Subcutaneous adipose tissue (tissue), 4 donors: ENCODE results near the gene TRIM39. TPM values are rescaled to one million over a fixed set of nuclear protein-coding genes. Genes with fewer than 3 reads are reported as not detected.

ENCODE experiments used
- total RNA-seq, 4 donors: library from RNA; depleted of rRNA; stranded (reverse); fragments of >200 nt; gene quantifications; one replicate each; pipeline ENCODE4 v1.1.0, GENCODE V29; 2016
- TF ChIP-seq, protein P1 (sequence below): fragments of 450-650 bp; IDR thresholded peaks from one replicate; pipeline ENCODE4 v1.5.1; 2016; ENCODE audit warnings: low read depth, mild to moderate bottlenecking, control low read depth, antibody characterized with exemption, moderate library complexity

The TRIM39 gene
- total RNA-seq, 4 donors from 2014 or later = 7.5 to 14.9 (median 10.8) TPM

DNA sequence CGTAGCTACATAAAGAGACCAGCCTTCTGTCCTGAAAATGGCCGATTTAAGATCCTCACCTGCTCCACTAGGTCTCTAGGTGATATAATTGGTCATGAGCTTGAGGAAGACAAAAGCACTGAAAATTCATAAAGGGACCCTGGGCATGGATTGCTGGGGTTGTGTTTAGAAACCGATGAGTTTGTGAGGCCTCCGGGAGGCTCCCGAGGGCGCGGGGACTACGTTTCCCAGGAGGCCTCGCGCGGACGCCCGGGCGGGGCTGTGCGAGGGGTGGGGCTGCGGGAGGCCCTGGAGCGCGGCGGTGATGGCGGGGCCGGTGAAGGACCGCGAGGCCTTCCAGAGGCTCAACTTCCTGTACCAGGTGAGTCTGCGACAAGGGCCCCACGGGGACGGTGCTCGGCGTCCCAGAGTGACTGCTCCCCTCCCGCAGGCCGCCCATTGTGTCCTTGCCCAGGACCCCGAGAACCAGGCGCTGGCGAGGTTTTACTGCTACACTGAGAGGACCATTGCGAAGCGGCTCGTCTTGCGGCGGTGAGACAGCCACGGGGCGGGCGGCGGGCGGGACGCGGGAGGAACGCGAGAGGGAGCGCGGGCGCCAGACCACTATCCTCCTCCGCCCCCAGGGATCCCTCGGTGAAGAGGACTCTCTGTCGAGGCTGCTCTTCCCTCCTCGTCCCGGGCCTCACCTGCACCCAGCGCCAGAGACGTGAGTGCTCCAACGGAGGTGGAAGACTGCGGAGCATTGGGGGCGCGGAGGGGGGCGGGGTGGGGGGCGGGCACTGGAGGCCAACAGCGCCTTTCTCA lies 18.3 kb downstream of the TRIM39 start, which contains the start of gene RPP21:
RPP21 (plus strand) TSS at position 289 of the 804 bp plus-strand sequence; CDS start at position 305, 16 bp downstream.
- TF ChIP-seq, protein P1, sequence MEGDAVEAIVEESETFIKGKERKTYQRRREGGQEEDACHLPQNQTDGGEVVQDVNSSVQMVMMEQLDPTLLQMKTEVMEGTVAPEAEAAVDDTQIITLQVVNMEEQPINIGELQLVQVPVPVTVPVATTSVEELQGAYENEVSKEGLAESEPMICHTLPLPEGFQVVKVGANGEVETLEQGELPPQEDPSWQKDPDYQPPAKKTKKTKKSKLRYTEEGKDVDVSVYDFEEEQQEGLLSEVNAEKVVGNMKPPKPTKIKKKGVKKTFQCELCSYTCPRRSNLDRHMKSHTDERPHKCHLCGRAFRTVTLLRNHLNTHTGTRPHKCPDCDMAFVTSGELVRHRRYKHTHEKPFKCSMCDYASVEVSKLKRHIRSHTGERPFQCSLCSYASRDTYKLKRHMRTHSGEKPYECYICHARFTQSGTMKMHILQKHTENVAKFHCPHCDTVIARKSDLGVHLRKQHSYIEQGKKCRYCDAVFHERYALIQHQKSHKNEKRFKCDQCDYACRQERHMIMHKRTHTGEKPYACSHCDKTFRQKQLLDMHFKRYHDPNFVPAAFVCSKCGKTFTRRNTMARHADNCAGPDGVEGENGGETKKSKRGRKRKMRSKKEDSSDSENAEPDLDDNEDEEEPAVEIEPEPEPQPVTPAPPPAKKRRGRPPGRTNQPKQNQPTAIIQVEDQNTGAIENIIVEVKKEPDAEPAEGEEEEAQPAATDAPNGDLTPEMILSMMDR = no peak

DNA sequence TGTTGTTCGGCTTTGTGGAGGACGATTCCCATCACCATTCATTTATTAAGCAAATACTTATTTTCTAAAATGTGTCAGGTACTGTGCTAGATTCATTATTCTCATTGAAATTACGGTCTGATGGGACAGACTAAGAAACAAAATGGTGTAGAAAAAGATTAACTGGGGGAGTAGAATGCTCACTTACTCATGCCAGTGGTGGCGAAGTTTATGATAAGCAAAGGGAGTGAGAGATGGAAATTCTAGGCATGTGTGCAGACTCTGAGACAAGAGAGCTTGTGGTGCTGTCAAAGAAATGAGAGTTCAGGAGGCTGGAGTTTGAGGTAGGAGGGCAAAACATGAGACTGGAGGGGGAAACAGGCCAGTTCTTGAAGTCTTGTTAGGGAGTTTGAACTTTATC lies 19.1 kb downstream of the TRIM39 start:
- TF ChIP-seq, protein P1 = no peak

DNA sequence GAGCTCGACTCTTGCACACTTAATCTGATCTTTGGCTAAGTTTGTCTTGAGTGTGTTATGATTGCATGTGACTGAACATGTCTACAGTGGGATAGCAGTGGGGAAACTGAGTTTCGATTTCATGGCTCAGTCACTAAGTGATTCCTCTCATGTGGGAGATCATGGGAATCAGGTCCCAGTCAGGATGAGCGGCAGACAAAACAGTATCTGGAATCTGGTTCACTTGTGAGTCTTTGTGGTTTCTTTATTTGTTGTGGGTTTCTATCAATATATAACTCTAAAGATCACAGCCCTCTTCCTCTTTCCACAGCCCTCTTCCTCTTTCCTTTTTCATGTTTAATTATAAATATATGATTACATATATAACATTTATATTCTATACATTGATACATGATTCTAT lies 22.2 kb downstream of the TRIM39 start:
- TF ChIP-seq, protein P1 = no peak

DNA sequence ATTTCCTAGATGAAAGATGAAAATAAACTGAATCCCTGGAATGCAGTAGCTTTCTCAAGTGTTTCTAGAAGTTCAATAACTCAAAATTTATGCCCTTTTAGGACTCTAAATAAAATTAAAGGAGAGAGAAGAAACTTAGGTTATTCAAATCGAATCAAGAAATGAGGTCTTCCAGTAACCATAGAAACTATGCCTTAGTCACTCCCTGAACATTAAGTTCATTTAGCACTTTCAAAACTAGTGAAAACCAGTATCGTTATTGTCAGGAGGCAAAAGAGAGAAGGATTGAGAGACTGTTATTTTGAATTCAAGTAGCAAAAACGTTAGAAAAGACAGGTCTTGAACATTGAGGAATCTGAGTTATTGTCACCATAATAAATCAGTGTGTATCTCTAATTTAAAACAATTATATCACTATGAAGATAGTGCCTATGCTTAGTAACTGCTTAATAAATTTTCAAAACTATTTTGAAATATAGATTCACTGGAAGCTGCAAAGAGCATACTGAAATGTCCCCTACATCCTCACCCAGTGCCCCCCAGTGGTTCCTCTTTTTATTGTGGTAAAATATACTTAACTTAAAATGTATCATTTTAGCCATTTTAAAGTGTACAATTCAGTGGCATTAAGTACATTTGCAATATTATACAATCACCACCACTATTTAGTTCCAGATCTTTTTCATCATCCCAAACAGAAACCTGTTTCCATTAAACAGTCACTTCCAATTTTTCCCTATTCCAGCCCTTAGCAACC lies 22.9 kb downstream of the TRIM39 start:
- TF ChIP-seq, protein P1 = no peak

DNA sequence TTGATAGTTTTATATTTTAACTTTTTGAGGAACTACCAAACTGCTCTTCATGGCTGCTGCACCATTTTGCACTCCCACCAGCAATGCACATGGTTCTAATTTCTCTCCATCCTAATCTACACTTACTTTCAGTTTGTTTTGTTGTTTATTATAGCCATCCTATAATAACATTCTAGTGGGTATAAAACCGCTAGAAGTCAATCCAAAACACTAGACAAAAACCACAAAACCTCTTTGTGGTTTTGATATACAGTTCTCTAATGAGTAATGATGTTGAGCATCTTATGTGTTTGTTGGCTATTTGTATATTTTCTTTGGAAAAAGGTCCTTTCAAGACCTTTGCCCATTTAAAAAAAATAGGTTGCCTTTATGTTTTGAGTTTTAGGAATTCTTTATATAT lies 23.8 kb downstream of the TRIM39 start:
- TF ChIP-seq, protein P1 = no peak

DNA sequence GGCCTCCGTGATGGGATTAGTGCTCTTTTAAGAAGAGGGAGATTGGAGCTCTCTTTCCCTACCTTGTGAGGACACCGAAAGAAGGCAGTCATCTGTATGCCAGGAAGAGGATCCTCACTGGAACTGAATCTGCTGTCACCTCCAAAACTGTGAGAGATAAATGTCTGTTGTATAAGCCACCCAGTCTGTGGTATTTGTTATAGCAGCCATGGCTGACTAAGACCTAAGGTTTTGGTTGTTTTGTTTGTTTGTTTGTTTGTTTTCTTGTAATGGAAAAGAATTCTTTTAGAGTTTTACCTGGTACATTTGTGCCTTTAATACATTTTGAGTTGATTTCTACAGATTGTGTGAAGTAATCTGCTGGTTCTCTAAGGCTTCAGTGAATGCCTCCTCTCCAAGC lies 25.8 kb downstream of the TRIM39 start:
- TF ChIP-seq, protein P1 = no peak

DNA sequence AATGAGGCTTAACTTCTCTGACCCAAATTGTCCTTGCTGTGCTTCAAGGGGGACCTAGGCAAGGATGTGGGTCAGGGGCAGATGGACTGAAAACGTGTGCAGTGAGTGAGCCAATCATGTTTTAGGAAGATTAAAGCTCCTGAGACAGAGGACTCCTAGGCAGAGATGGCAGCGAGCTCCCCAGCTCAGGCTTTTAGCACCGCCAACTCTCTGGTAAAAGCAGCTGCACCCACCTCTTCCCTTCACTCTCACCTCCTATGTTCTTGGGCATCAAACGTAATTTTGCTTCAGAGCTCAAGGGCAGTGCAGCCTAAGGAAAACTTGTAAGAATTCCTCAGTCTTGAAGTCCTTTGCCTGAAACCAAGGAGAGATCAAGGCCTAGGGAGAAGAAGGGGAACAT lies 28.6 kb downstream of the TRIM39 start:
- TF ChIP-seq, protein P1 = no peak
